Regular cardiac myocyte (primary cell): ENCODE results near the gene ANKRD22. TPM values are rescaled to one million over a fixed set of nuclear protein-coding genes. Genes with fewer than 3 reads are reported as not detected.

Source experiments
- total RNA-seq: library from RNA; depleted of rRNA; stranded (reverse); fragments of >200 nt; gene quantifications from 2 replicates; pipeline ENCODE4 v1.2.3, GENCODE V29; 2014

ANKRD22 gene
- not detected in 2 replicates for total RNA-seq

DNA sequence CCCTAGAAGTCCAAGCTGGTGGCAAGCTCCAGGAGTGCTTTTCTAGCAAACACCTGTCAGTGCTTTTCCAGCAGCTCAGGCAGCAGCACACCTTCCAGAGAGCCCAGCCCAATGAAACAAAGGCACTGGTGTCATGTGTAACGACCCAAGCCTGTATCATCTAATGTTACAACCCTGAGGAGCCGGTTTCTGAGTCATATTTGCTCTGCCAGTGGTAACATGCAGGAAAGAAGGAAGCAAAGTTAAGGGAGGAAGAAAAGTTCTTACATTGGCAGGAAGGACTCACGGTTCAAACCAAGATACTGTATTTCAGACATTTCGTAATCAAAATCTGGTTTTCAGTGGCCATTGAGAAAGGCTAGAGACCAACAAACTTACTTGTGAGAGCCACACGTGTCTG is at the start of gene ANKRD22:
Gene ANKRD22 (minus strand): TSS at position 139 of the 400 bp plus-strand sequence. CDS start 237 bp downstream, outside the sequence.

DNA sequence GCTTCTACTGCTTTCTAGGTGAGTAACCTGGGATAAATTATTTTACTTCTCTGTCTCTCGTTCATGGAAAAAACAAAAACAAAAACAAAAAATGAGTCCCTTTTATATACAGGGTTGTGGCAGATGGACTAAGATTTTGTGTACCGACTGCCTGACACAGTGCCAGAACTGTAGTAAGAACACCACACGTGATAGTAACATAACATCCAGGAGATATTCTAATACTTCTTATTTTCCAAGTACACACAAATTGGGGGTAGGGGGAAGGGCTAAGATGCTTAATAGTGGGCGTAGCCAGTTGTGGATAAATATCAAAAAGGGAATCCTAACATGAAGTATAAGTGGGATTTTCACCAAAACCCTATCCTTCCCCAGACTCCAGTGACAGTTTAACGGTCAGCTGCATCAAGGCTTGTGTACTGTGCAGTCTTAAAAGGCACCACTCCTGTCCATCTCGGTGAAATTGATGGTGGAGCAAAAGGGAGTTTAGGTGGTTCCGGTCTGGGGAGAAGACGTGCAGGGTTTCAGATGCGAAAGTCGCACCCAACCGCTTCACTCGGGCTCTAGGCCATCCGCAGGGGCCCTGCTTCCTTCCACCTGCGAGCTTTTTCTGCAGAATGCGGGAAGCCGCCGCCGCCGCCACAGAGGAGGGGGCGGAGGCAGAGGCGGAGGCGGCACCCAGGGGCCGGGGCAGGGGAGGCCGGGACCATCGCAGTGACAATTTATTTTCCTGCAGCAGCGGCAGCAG is 28.1 kb upstream of the ANKRD22 start, which contains the start of gene STAMBPL1:
Gene STAMBPL1 (plus strand): TSS at position 712 of the 748 bp plus-strand sequence. CDS start 21,464 bp downstream, outside the sequence.

GRCh38 chr10:88802523-88803285 is 48.9 kb downstream of the ANKRD22 start, which contains the start of gene LIPM:
Gene LIPM, plus strand, starts transcription at chr10:88802730. Its CDS starts 167 bp downstream, at chr10:88802897.

Other genes with a start within 250 kb of the ANKRD22 start
- gene LIPF, start 187.4 kb downstream of the ANKRD22 start, total RNA-seq = not detected in 2 replicates
- not detected in 2 replicates for gene LIPK, start 145.6 kb downstream of the ANKRD22 start, total RNA-seq
- gene LIPN, start 91.8 kb downstream of the ANKRD22 start, total RNA-seq = not detected in 2 replicates
- not detected in 2 replicates for gene LIPM, start 49.1 kb downstream of the ANKRD22 start, total RNA-seq
- 55.2 and 64.6 TPM in 2 replicates for gene STAMBPL1, start 28.4 kb upstream of the ANKRD22 start, total RNA-seq
- 166 and 961 TPM in 2 replicates for gene ACTA2, start 100.9 kb upstream of the ANKRD22 start, total RNA-seq
- 79.2 and 106 TPM in 2 replicates for gene FAS, start 139.0 kb upstream of the ANKRD22 start, total RNA-seq